GM21576 (cell line): ENCODE data around the gene ZNF227.
"Not testable (repeated sequence)": the region's sequence is repeated elsewhere in the genome, so short reads cannot be mapped to it uniquely, and the experiment has no call there.

ENCODE experiments used
- ATAC-seq: cut with Tn5 transposase; IDR thresholded peaks from one replicate; pipeline ENCODE4 v1.9.1; 2021; ENCODE audit warnings: mild to moderate bottlenecking, moderate library complexity; ENCODE audit not compliant: unreplicated experiment

ZNF227 gene

GRCh38 chr19:44236384-44236783, 24.1 kb downstream of the ZNF227 start:
- ATAC-seq: no peak

- ATAC-seq: not testable (repeated sequence)
Observed at GRCh38 chr19:44252332-44252731, 40.0 kb downstream of the ZNF227 start.

DNA sequence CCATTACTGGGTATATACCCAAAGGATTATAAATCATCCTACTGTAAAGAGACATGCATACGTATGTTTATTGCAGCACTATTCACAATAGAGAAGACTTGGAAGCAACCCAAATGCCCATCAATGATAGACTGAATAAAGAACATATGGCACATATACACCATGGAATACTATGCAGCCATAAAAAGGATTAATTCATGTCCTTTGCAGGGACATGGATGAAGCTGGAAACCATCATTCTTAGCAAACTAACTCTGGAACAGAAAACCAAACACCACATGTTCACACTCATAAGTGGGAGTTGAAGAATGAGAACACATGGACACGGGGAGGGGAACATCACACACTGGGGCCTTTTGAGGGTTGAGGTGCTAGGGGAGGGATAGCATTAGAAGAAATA, 41.1 kb downstream of the ZNF227 start:
- ATAC-seq: not testable (repeated sequence)

DNA sequence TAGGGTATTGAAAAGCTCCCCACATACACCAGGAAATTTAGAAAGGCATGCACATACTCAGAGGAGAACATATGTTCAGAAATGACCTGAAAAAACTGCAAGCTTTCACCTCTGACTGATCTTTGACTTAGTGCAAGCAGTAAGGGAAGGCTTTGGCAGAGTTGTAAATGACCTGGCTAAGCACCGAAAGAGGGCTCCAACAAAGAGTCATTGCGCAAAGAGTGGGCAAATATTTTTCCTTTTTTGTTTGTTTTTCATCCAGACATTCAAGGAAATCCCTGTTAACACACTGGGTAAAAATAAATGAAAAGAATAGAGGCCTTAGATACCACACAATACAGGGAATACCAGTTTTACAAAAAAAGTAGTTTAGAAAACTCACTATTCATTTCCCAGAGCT, 42.2 kb downstream of the ZNF227 start:
- ATAC-seq: no peak

- no peak for ATAC-seq
Observed at GRCh38 chr19:44255705-44256411, 43.5 kb downstream of the ZNF227 start.

DNA sequence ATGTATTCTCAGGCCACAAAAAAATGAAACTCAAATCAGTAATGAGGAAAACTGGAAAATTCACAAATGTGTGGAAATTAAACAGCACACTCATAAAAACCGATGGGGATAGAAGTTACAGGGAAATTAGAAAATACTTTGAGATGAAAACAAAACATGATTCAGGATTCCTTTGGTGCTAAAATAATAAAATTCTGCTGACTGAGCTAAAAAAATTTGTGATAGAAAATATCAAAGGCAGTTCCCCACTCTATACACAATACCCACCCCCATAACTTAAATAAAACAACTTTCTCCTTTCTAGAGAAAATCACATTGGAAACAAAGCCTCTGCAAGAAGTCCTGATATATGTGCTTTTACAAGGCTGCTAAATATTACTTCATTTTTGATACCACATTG, 45.8 kb downstream of the ZNF227 start:
- no peak for ATAC-seq

- ATAC-seq: no peak
Observed at GRCh38 chr19:44258835-44259413, 46.6 kb downstream of the ZNF227 start.

- no peak for ATAC-seq
Observed at GRCh38 chr19:44260343-44260681, 48.0 kb downstream of the ZNF227 start.

DNA sequence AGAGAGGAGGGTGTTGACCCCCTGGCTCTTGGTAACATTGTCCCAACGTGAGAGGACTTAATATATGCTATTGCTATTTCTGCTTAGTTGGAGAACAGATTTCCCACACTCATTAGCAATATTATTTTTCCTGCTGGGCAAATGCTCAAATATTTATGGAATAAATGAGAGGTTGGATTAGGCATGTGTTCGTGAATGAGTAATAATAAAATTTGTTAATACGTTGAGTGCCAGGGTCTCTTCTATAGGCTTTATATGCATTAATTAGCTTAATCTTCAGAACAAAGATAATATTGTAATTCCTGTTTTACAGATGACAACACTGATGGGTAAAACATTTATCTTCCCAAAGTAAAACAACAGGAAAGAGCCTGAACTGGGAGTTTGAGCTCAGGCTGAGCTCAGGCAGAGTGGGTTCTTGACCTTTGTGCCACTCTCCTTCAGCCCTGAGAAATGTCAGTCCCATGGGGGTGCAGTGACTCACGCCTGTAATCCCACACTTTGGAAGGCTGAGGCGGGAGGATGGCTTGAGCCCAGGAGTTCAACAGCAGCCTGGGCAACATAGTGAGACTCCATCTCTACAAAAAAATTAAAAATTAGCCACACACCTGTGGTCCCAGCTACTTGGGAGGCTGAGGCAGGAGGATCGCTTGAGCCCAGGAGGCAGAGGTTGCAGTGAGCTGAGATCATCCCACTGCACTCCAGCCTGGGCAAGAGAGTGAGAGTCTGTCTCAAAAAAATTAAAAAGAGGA, 48.5 kb downstream of the ZNF227 start:
- no peak for ATAC-seq

- no peak for ATAC-seq
Observed at GRCh38 chr19:44277331-44277730, 65.0 kb downstream of the ZNF227 start.

GRCh38 chr19:44278181-44278690, 65.9 kb downstream of the ZNF227 start:
- no peak for ATAC-seq

GRCh38 chr19:44280916-44281315, 68.6 kb downstream of the ZNF227 start:
- no peak for ATAC-seq

- ATAC-seq: no peak
Observed at GRCh38 chr19:44282846-44283245, 70.5 kb downstream of the ZNF227 start.

GRCh38 chr19:44284968-44285367, 72.6 kb downstream of the ZNF227 start:
- ATAC-seq: no peak
